ENCODE results near the gene SHTN1.

SHTN1 gene

DNA sequence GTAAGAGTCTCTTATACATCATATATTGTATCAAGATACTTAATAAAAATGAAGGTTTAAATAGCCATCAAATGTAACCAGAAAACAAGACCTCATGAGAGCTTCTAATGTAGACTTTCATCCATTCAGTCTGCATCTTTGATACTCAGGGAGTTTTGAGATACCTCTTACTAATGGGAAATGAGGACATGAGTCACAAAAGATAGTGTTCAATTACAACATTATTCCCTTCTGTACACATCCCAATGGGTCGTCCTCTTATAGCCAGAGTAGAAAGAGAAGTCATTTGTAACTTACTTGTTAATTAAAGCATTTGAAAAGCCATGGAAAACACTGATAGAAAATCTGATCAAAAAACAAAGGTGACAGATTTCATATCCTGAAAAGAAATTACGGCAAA lies 19.4 kb downstream of the SHTN1 start:
- no peak for DNase-seq (ENCODE audit: low spot score)

DNA sequence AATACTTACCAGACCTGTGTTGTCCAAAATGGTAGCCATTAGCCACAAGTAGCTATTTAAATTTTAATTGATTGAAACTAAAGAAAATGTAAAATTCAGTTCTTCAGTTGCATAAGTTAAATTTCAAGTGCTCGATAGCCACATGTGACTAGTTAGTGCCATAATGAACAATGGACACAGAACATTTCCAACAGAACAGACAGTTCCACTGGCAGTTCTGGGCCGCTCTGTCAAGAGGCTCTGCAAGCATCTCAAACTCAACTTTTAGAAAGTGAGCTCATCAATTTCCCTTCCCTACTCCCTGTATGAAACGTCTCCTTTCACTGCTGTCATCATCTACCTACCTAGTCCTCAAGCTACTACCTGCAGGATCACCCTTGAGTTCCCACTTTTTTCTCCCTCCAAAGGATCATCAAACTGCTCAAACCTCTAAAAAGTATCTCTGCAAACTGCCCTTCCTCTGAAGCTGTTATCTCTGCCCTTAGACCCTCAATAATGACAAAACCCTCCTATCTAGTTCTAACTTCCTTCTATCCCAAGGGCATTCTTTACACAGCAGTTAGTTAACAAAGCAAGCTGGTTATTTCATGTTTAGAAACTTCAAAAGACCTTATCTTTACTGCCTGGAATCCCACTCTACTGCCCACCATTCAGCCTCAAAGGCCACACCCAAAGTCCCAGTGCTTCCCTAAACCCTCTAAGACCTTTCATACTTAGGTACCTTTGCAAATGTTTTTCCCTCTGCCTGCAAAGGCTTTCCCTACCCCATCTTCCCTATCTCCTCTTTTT lies 20.6 kb downstream of the SHTN1 start:
- DNase-seq (ENCODE audit: low spot score) = no peak

DNA sequence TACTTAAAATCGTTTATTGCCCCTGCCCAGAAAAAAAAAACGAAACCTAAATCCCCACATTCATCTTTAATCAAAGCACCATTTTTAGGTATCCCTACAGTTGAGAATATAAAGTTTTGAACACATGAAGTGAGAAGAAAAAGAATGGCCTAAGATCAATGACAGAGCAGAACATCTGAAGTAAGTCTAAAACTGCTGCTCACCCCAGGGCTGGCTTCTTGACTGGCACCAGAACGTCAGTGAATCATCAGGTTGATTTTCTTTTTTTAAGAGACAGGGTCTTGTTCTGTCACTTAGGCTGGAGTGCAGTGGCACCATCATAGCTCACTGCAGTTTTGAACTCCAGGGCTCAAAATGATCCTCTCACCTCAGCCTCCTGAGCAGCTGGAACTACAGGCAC lies 24.9 kb downstream of the SHTN1 start:
- DNase-seq (ENCODE audit: low spot score) = no peak

DNA sequence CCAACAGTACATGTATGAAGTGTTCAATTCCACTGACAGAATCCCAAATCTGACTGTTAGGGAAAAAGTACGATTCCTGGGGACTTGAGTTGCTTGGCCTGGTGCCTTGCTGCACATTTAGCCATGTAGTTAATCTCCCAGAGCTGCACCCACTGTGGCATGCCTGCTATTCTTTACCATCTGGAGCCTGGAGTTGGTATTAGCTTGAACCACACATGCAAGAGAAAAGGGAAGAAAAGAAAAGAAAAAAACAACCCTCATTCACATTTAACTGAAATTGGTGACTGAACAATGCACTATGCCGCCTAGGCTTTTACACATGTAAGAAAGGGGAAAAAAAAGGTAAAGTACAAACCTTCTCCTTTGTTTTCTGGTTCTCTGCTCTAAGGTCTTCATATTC lies 26.1 kb downstream of the SHTN1 start:
- no peak for DNase-seq (ENCODE audit: low spot score)

DNA sequence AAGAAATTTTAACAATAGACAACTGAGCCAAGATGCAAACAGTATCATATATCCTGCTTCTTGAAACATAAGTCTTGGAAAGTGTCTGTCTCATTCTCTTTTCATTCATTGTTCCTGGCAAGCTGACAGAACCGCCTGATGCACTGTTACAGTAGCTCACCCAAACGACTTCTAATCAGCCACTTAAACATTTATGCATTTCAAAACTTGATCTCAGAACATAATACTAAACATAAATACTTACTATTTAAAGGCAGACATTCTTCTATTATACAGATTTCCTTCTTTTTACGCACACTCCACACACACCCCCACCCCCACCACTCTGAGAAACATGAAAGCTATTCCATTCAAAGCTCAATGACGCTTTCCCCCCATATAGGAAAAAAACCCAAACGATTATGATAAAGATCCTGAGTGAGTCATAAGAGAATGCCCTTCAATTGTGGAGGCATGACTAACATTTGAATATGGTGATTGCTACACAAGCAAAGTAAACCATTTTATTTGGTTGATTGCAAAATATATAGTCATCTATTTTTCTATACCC lies 30.5 kb downstream of the SHTN1 start:
- peak; percentile 64 for DNase-seq (ENCODE audit: low spot score)

DNA sequence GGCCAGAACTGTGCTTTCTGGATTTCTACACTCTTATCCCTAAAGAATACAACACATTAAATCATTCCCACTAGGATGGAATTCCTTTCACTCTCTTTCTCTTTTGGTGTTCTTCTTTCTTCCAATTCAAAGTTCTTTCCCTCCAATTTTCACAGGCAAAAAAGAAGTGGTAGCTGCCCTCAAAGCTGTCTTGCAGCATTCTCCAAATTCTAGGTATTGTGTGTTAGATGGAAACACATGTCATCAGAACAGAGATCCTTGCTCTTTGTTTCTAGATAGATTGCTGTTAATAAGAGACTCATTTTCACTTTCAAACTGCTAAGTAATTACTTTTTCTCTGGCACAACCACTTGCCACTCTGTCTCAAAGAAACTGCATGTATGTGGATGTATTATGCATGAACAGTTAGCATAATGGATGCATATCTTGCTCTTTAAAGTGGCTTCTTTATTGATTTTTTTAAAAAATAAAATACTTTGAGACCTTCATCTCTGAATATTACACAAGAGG lies 31.0 kb downstream of the SHTN1 start:
- DNase-seq (ENCODE audit: low spot score) = no peak

DNA sequence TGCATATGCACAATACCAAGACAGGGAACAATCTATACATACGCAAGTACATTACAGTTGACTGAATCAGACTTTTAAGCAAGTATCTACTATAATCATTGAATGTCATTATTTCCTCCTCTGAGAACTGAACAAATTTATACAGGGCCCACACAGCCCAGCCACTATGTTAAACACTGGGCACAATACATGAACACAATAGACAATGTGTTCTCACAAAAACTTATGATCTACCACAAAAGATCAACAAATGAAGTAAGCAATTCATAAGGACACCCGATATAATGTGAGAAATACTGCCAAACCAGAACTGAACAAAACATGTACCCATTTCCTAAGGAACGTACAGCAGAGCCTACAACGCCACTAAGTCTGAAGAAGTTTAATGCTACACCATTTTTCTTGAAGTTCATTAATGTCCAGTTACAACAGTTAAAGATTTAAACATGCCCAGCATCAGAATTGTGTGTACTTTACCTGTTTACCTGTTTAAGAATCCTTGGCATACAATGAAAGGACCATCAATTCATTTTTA lies 31.5 kb downstream of the SHTN1 start:
- no peak for DNase-seq (ENCODE audit: low spot score)

DNA sequence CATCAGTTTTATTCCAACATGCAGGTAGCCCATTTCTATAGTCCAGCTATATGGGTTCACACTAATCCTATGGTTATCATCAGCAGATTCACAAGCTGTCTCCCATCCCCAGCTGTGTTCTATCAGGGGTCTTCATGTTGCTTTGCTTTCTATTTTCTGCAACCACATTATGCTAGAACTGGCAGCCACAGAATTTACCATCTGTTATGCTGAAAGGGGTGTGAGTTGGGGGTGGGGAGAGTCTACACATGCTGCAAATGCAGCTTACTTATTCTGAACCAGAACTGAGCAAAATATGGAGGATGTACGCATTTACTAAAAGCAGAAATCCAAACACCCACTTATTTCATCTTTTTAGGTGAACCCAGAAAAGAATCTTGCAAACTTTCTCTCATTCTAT lies 32.9 kb downstream of the SHTN1 start:
- no peak for DNase-seq (ENCODE audit: low spot score)

- DNase-seq (ENCODE audit: low spot score) = no peak
Measured at GRCh38 chr10:116970050-116970449, 34.9 kb downstream of the SHTN1 start.

DNA sequence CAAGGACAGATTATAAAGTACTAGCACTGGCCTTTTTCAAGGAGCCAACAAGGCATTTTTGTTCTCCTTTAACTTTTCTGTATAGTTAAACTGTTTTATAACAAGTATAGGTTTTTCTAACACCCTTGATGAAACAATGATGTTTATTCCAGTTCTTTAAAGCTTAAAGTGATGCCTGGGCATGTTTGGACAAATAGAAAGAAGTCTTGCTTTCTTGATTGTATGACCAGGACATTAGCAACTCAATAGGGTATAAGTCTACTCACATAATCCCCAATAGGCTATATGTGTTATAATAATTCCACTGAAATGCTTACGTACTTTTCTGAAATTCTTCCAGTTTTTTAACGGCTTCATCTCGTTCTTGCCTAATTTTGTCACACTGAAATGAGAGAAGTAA lies 36.7 kb downstream of the SHTN1 start:
- no peak for DNase-seq (ENCODE audit: low spot score)

- peak; percentile 12 for DNase-seq (ENCODE audit: low spot score)
Measured at GRCh38 chr10:116961406-116962251, 43.4 kb downstream of the SHTN1 start.

DNA sequence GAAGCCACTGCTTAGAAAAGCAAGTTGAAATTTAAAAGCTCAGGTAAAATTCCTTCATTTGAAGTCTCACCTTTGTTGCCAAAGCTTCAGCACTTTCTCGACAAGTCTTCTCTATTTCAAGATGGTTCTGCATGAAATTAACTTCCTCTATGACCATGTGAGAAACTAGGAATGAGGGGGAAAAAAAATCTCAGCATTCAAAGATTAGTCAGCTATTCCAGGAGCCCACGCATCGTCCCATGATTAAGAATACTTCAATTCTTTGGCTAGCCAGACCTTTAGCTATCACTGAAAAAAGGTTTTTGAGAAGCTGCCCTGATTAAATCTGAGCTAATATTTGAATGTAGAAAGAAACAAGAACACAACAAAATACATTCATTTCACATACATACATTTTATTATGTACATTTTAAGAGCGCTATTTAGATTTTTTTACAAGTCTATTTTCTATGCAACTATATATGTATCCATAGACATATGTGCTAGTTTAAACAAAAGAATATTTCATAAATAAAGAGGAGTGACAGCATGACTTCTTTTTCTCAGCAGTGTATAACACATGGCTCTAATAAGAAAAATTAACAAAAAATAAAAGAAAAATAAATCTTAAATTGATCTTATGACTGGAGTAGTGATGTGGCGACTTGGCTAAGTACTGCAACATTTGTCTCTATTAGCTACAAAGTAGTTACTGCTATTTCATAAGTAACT lies 44.8 kb downstream of the SHTN1 start:
- DNase-seq (ENCODE audit: low spot score) = no peak

DNA sequence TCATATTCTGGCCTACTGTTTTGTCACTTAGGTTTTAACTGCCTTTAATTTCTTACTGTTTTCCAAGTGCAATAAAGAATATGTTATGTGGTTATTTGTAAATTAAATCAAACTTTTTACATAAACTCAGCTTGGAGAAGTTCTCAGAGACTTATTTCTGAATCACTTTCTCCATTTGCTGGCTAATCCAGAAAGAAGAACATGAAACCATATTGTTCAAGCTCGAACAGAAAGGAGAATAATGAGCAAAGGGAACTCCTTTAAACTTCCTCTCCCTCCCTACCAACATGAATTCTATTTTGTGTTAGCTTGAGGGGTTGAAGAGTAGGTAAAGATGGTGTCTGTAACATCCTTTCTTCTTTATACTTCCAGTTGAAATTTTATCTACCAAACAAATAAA lies 52.3 kb downstream of the SHTN1 start:
- no peak for DNase-seq (ENCODE audit: low spot score)

DNA sequence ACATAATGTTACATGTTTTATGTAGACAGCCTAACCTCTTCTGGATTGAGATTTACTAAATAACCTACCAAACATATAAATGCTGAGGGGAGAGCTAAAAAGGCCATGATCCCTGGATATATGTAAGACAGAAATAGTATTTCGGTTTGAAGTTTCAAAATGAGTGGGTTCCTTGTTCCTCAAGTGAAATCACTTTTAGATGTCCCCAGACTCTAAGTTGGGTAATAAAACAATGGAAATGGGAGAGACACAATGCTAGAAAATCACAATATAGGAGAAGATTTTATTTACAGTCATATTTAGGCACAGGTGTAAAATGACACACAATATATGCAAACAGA lies 56.5 kb downstream of the SHTN1 start:
- no peak for DNase-seq (ENCODE audit: low spot score)

DNA sequence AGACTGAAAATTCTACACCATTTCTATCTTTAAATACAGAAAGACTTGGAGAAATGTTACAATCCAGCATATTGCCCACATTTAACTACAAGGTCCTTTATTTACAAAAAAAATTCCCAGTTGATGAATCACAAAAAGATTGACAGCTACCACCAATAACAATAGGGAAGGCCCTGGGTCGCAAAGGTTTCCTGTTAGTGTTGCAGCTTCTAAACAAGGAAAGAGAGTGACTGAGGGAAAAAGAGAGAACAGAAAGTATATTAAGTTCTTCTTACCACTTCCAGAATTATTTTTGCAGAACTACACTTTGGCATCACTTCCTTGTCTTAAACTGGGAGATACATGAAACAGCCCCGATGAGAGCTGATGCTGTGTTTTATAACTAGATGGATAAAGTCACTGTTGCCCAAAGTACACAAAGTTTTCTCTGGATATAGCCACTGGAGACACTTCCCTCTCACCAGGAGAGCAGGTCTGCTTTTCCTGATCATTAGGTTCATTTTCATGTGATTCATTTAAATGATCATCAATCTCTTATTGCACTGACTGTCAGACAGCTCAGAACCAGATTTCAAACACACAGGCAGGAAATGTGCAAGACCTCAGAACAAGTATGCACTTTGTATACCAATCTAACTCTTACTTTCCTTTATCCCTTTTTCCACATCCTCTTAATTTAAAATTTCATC lies 57.0 kb downstream of the SHTN1 start:
- peak; percentile 6 for DNase-seq (ENCODE audit: low spot score)

- DNase-seq (ENCODE audit: low spot score) = no peak
Measured at GRCh38 chr10:116944911-116945310, 60.1 kb downstream of the SHTN1 start.

GRCh38 chr10:116931806-116932205 lies 73.2 kb downstream of the SHTN1 start:
- no peak for DNase-seq (ENCODE audit: low spot score)

DNA sequence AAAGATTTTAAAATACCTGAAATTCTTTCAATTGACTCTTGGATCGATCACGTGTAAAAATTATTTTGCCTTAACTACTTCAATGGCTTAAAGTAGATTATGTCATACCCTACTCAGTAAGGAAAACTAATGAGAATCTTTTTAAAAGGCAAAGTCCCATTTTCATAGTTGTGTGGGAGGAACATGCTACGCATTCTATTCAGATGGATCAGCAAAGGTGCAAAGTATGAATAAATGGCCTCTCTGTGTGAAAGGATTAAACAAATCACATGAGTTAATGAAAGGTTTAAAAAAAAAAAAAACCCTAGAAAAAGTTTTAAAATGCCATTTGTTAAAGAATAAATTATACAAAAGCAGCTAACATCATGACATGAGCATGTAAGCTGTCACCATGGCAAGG lies 78.6 kb downstream of the SHTN1 start:
- no peak for DNase-seq (ENCODE audit: low spot score)

GRCh38 chr10:116925056-116925455 lies 79.9 kb downstream of the SHTN1 start:
- DNase-seq (ENCODE audit: low spot score) = no peak

DNA sequence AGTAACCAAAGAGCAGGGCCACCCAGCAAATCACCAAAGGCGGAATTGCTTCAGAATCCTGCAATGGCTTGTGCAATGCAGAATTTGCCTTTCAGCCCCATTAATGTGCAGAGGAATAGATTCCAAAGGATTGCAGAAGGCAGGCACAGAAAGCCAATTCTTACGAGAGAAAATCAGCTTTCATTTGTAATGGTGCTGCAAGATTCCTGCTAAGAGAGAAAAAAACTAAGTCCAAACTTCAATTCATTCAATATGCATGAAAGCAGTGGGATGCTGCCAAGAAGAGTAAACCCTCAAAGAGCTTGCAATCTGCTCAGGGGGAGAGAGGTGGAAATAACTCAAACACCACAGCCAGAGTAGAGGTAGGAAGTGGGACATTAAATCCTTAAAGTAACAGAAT lies 85.3 kb downstream of the SHTN1 start:
- no peak for DNase-seq (ENCODE audit: low spot score)

- no peak for DNase-seq (ENCODE audit: low spot score)
Measured at GRCh38 chr10:116919164-116919563, 85.8 kb downstream of the SHTN1 start.

GRCh38 chr10:116918583-116918982 lies 86.4 kb downstream of the SHTN1 start:
- no peak for DNase-seq (ENCODE audit: low spot score)
